Mesangial cell (primary cell): ENCODE measurements around the gene LIMK2. TPM values are rescaled to one million over a fixed set of nuclear protein-coding genes. Genes with fewer than 3 reads are reported as not detected.

ENCODE experiments used
- total RNA-seq: library from RNA; depleted of rRNA; stranded (reverse); fragments of >200 nt; gene quantifications from 2 replicates; pipeline ENCODE4 v1.2.3, GENCODE V29; 2015

LIMK2 gene
- 32.3 and 107 TPM in 2 replicates for total RNA-seq

DNA sequence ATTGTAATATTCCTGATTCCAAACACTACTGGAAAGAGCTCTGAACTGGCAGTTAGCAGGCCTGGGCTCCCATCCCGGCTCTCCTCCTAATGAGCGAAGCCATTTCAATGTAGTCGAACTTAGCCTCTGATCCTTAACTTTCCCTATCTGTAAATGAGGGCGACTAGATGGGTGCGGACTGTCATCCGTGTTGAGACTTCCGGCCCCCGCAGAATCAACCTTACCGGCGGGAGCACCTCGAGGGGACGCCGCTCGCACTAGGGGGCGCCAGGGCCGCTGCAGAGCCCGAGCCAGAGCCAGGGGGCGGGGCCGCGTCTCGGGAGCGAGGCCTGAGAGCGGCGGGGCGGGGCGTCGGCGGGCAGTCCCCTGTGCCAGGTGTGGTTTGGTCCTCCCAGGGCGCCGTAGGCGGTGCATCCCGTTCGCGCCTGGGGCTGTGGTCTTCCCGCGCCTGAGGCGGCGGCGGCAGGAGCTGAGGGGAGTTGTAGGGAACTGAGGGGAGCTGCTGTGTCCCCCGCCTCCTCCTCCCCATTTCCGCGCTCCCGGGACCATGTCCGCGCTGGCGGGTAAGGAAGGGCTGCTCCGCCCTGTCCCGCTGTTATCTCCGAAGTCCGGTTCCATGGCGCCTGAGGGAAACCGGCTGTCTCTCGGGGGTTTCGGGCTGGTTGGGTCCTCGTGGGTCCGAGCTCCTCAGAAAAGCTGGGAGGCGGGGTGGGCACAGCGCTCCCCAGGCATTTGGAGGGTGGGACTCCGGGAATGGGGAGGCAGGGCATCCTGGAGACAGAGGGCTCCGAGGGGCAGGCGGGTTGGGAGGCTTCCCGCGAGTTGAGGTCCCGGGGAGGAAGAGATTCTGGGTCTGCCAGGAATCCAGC is at the start of gene LIMK2:
TSS of gene LIMK2 (plus strand) at position 437 of the 869 bp plus-strand sequence. CDS start at position 548, 111 bp downstream.

DNA sequence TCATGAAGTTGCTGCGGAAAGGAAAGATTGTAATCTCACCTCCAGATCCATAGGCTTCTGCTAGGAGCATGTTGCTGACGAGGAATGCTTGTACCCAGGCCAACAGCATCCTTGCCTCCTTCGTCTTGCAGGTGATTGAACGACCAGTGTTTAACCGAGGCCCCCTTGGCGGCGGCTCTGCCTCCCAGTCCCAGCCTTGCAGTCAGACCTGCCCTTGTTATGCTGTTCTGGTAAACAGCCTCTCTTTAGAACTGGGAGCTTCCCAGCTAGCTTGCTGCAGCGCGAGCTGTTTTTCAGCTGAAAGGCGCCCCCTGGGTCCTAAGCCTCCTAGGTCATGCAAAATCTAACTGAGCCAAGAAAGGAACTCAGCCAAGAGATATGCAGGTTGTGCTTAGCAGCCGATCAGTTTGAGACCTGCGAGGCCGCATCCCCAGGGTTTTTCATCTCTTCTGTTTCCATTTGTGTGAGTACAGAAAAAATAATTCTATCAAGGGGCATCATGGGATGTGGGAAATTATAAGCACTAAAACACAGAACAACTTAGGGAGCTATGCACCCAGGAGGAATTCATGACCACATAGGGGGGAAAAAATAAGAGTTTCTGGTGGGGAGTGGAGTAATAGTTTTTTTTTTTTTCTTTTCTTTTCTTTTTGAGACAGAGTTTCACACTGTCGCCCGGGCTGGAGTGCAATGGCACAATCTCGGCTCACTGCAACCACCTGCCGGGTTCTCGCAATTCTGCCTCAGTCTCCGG is 80.3 kb downstream of the LIMK2 start, which contains the start of gene PIK3IP1:
TSS of gene PIK3IP1 (minus strand) at position 253 of the 754 bp plus-strand sequence. CDS start at position 109, 144 bp downstream.

Other genes starting within 250 kb of the LIMK2 start
- gene MORC2, start 243.5 kb upstream of the LIMK2 start, total RNA-seq = 17.5 and 19.9 TPM in 2 replicates
- gene TUG1, start 243.0 kb upstream of the LIMK2 start, total RNA-seq = 31.3 and 49.3 TPM in 2 replicates
- gene SMTN, start 131.0 kb upstream of the LIMK2 start, total RNA-seq = 48.4 and 171 TPM in 2 replicates
- gene SELENOM, start 104.7 kb upstream of the LIMK2 start, total RNA-seq = 96.8 and 123 TPM in 2 replicates
- gene INPP5J, start 89.3 kb upstream of the LIMK2 start, total RNA-seq = 3.3 and 5.2 TPM in 2 replicates
- gene PLA2G3, start 71.8 kb upstream of the LIMK2 start, total RNA-seq = 0.13 and 0.16 TPM in 2 replicates
- 16.9 and 29.7 TPM in 2 replicates for gene RNF185, start 52.1 kb upstream of the LIMK2 start, total RNA-seq
- gene PIK3IP1, start 80.2 kb downstream of the LIMK2 start, total RNA-seq = 5.4 and 27.5 TPM in 2 replicates
- 24.9 and 34.9 TPM in 2 replicates for gene PATZ1, start 134.0 kb downstream of the LIMK2 start, total RNA-seq
- gene DRG1, start 187.3 kb downstream of the LIMK2 start, total RNA-seq = 41.5 and 64.2 TPM in 2 replicates